Measurements from ENCODE around the gene ZNHIT2. TPM values are rescaled to one million over a fixed set of nuclear protein-coding genes. Genes with fewer than 3 reads are reported as not detected.
A peak's percentile ranks its signal among the peaks of the same experiment; 100 is the strongest.

Gene ZNHIT2
- total and polyA plus RNA-seq, 2 of the 8 experiments (the other 6 are each of a cell fraction or from before 2014, with no cell fraction given): 13.0 to 16.1 TPM

DNA sequence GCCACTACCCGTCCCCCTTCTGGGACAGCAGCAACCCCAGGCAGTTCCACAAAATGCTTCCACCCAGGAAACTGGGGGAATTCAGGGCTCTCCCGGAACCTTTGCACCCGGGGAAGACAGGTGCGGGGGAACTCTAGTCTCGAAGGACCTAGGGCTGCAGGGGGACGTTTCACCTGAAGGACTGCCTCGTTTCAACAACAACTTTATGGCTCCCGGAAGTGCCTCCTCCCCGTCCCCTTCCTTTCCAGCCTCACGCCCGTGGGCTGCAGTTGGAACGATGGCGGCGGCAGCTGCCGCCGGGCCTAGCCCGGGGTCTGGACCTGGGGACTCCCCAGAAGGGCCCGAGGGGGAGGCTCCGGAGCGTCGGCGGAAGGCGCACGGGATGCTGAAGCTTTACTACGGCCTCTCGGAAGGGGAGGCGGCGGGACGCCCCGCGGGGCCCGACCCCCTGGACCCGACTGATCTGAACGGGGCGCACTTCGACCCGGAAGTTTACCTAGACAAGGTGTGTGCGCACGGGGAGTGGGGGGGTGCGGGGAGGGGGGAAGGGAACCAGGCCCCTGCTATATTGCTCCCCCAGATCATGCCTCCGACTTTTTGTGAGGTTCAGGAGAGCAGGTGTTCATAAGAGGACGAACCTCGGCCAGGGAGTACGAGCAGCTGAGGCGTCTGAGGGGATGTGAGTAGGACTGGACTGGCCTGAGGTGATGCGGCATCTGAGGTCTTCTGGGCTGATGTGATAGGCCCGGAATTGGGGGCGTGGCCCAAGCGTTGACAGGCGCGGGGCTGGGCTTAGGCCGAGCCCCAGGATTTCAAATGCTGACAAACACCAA lies 21.3 kb downstream of the ZNHIT2 start, which contains the start of gene VPS51 (continued):
- TF ChIP-seq, protein P1, sequence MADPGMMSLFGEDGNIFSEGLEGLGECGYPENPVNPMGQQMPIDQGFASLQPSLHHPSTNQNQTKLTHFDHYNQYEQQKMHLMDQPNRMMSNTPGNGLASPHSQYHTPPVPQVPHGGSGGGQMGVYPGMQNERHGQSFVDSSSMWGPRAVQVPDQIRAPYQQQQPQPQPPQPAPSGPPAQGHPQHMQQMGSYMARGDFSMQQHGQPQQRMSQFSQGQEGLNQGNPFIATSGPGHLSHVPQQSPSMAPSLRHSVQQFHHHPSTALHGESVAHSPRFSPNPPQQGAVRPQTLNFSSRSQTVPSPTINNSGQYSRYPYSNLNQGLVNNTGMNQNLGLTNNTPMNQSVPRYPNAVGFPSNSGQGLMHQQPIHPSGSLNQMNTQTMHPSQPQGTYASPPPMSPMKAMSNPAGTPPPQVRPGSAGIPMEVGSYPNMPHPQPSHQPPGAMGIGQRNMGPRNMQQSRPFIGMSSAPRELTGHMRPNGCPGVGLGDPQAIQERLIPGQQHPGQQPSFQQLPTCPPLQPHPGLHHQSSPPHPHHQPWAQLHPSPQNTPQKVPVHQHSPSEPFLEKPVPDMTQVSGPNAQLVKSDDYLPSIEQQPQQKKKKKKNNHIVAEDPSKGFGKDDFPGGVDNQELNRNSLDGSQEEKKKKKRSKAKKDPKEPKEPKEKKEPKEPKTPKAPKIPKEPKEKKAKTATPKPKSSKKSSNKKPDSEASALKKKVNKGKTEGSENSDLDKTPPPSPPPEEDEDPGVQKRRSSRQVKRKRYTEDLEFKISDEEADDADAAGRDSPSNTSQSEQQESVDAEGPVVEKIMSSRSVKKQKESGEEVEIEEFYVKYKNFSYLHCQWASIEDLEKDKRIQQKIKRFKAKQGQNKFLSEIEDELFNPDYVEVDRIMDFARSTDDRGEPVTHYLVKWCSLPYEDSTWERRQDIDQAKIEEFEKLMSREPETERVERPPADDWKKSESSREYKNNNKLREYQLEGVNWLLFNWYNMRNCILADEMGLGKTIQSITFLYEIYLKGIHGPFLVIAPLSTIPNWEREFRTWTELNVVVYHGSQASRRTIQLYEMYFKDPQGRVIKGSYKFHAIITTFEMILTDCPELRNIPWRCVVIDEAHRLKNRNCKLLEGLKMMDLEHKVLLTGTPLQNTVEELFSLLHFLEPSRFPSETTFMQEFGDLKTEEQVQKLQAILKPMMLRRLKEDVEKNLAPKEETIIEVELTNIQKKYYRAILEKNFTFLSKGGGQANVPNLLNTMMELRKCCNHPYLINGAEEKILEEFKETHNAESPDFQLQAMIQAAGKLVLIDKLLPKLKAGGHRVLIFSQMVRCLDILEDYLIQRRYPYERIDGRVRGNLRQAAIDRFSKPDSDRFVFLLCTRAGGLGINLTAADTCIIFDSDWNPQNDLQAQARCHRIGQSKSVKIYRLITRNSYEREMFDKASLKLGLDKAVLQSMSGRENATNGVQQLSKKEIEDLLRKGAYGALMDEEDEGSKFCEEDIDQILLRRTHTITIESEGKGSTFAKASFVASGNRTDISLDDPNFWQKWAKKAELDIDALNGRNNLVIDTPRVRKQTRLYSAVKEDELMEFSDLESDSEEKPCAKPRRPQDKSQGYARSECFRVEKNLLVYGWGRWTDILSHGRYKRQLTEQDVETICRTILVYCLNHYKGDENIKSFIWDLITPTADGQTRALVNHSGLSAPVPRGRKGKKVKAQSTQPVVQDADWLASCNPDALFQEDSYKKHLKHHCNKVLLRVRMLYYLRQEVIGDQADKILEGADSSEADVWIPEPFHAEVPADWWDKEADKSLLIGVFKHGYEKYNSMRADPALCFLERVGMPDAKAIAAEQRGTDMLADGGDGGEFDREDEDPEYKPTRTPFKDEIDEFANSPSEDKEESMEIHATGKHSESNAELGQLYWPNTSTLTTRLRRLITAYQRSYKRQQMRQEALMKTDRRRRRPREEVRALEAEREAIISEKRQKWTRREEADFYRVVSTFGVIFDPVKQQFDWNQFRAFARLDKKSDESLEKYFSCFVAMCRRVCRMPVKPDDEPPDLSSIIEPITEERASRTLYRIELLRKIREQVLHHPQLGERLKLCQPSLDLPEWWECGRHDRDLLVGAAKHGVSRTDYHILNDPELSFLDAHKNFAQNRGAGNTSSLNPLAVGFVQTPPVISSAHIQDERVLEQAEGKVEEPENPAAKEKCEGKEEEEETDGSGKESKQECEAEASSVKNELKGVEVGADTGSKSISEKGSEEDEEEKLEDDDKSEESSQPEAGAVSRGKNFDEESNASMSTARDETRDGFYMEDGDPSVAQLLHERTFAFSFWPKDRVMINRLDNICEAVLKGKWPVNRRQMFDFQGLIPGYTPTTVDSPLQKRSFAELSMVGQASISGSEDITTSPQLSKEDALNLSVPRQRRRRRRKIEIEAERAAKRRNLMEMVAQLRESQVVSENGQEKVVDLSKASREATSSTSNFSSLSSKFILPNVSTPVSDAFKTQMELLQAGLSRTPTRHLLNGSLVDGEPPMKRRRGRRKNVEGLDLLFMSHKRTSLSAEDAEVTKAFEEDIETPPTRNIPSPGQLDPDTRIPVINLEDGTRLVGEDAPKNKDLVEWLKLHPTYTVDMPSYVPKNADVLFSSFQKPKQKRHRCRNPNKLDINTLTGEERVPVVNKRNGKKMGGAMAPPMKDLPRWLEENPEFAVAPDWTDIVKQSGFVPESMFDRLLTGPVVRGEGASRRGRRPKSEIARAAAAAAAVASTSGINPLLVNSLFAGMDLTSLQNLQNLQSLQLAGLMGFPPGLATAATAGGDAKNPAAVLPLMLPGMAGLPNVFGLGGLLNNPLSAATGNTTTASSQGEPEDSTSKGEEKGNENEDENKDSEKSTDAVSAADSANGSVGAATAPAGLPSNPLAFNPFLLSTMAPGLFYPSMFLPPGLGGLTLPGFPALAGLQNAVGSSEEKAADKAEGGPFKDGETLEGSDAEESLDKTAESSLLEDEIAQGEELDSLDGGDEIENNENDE (IDR thresholded peaks at IDR 0.05; ENCODE audit: insufficient replicate concordance, low read length): no peak
- TF ChIP-seq BACH1 (IDR thresholded peaks at IDR 0.05; ENCODE audit: low read length) (peak; percentile 61; the same call in 1 of the 2 replicates), POLR2A (IDR thresholded peaks at IDR 0.05; ENCODE audit: control extremely low read depth in 1 of 2, low read depth in 2 of 2, low read length in 2 of 2) (peak; percentile 75 to 86), SUZ12 (IDR thresholded peaks at IDR 0.05; ENCODE audit: low read length) (no peak), KDM5A (IDR thresholded peaks at IDR 0.05; ENCODE audit: low read length) (peak; percentile 89), CREB1 (IDR thresholded peaks at IDR 0.05) (peak; percentile 72)
- TF ChIP-seq, protein P2, sequence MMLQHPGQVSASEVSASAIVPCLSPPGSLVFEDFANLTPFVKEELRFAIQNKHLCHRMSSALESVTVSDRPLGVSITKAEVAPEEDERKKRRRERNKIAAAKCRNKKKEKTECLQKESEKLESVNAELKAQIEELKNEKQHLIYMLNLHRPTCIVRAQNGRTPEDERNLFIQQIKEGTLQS (IDR thresholded peaks at IDR 0.05; ENCODE audit: insufficient read depth, low read depth, low read length): peak; percentile 73; the same call in 1 of the 2 replicates
- TF ChIP-seq, protein P3, sequence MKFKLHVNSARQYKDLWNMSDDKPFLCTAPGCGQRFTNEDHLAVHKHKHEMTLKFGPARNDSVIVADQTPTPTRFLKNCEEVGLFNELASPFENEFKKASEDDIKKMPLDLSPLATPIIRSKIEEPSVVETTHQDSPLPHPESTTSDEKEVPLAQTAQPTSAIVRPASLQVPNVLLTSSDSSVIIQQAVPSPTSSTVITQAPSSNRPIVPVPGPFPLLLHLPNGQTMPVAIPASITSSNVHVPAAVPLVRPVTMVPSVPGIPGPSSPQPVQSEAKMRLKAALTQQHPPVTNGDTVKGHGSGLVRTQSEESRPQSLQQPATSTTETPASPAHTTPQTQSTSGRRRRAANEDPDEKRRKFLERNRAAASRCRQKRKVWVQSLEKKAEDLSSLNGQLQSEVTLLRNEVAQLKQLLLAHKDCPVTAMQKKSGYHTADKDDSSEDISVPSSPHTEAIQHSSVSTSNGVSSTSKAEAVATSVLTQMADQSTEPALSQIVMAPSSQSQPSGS (IDR thresholded peaks at IDR 0.05; ENCODE audit: low read length): peak; percentile 74; the same call in 1 of the 2 replicates
